H9 (cell line): ENCODE results near the gene POLR2M. TPM values are rescaled to one million over a fixed set of nuclear protein-coding genes. Genes with fewer than 3 reads are reported as not detected.

ENCODE experiments used
- DNase-seq: peaks from one replicate; pipeline ENCODE4 v3.0.0-alpha.2; 2017
- H2AFZ ChIP-seq: one replicate; pipeline ENCODE4 v1.6.1; 2013; ENCODE audit warnings: mild to moderate bottlenecking, low read length, control low read depth, moderate library complexity
- H2AK5ac ChIP-seq: 2 replicates; pipeline ENCODE4 v1.6.1; 2013; ENCODE audit warnings: low read length, control low read depth, mixed read lengths; ENCODE audit not compliant: insufficient read length
- H2BK120ac ChIP-seq: one replicate; pipeline ENCODE4 v1.6.1; 2013; ENCODE audit warnings: low read depth, mild to moderate bottlenecking, low read length, control low read depth, inconsistent platforms; ENCODE audit not compliant: poor library complexity, severe bottlenecking
- H2BK12ac ChIP-seq: 2 replicates; pipeline ENCODE4 v1.6.1; 2013; ENCODE audit warnings: low read length, control low read depth, mixed read lengths, low read depth; ENCODE audit not compliant: insufficient read length
- H2BK15ac ChIP-seq: 2 replicates; pipeline ENCODE4 v1.6.1; 2013; ENCODE audit warnings: low read depth, low read length, control low read depth
- H2BK20ac ChIP-seq: one replicate; pipeline ENCODE4 v1.6.1; 2013; ENCODE audit warnings: low read depth, mild to moderate bottlenecking, low read length, control low read depth, inconsistent platforms; ENCODE audit not compliant: poor library complexity, severe bottlenecking
- H2BK5ac ChIP-seq: 2 replicates; pipeline ENCODE4 v1.6.1; 2013; ENCODE audit warnings: low read length, control low read depth, mixed read lengths; ENCODE audit not compliant: insufficient read length
- H3K14ac ChIP-seq: 2 replicates; pipeline ENCODE4 v1.6.1; 2013; ENCODE audit warnings: low read length, control low read depth; ENCODE audit not compliant: insufficient read depth
- H3K18ac ChIP-seq: 2 replicates; pipeline ENCODE4 v1.6.1; 2013; ENCODE audit warnings: low read depth, mild to moderate bottlenecking, mixed read lengths, low read length, control low read depth; ENCODE audit not compliant: insufficient read length
- H3K23ac ChIP-seq: 2 replicates; pipeline ENCODE4 v1.6.1; 2013; ENCODE audit warnings: low read length, control low read depth, mixed read lengths, low read depth; ENCODE audit not compliant: insufficient read length
- H3K23me2 ChIP-seq: 2 replicates; pipeline ENCODE4 v1.6.1; 2013; ENCODE audit warnings: low read depth, mild to moderate bottlenecking, mixed read lengths, low read length, control low read depth; ENCODE audit not compliant: insufficient read length, poor library complexity, severe bottlenecking
- H3K27ac ChIP-seq: 2 replicates; pipeline ENCODE4 v1.5.1; 2013; ENCODE audit warnings: low read length, control low read depth, mixed read lengths, low read depth; ENCODE audit not compliant: insufficient read length
- H3K27me3 ChIP-seq: 2 replicates; pipeline ENCODE4 v1.6.1; 2013; ENCODE audit warnings: low read length, control low read depth, inconsistent platforms; ENCODE audit not compliant: insufficient read depth
- H3K4ac ChIP-seq: 2 replicates; pipeline ENCODE4 v1.6.1; 2013; ENCODE audit warnings: low read depth, mild to moderate bottlenecking, control low read depth, inconsistent platforms, low read length, moderate library complexity
- H3K4me1 ChIP-seq: 2 replicates; pipeline ENCODE4 v1.6.1; 2013; ENCODE audit warnings: low read length, control low read depth, inconsistent platforms; ENCODE audit not compliant: insufficient read depth
- H3K4me2 ChIP-seq: 2 replicates; pipeline ENCODE4 v1.6.1; 2013; ENCODE audit warnings: low read length, control low read depth, mixed read lengths; ENCODE audit not compliant: insufficient read length, insufficient read depth
- H3K56ac ChIP-seq: 2 replicates; pipeline ENCODE4 v1.6.1; 2013; ENCODE audit warnings: low read depth, mild to moderate bottlenecking, mixed read lengths, low read length, control low read depth; ENCODE audit not compliant: insufficient read length
- H3K79me1 ChIP-seq: 2 replicates; pipeline ENCODE4 v1.6.1; 2013; ENCODE audit warnings: low read depth, mild to moderate bottlenecking, moderate library complexity, low read length, control low read depth, inconsistent platforms; ENCODE audit not compliant: insufficient read depth, poor library complexity, severe bottlenecking
- H3K79me2 ChIP-seq: 2 replicates; pipeline ENCODE4 v1.6.1; 2013; ENCODE audit warnings: low read length, control low read depth, inconsistent platforms; ENCODE audit not compliant: insufficient read depth
- H3K9ac ChIP-seq: 2 replicates; pipeline ENCODE4 v1.6.1; 2013; ENCODE audit warnings: low read length, control low read depth, mixed read lengths; ENCODE audit not compliant: insufficient read length; ENCODE audit errors: extremely low read depth
- H3K9me3 ChIP-seq: one replicate; pipeline ENCODE4 v1.6.1; 2013; ENCODE audit warnings: low read depth, low read length, inconsistent platforms; ENCODE audit not compliant: control insufficient read depth
- H3T11ph ChIP-seq: one replicate; pipeline ENCODE4 v1.6.1; 2013; ENCODE audit warnings: mild to moderate bottlenecking, low read length, control low read depth, inconsistent platforms
- H4K20me1 ChIP-seq: one replicate; pipeline ENCODE4 v1.6.1; 2013; ENCODE audit not compliant: control insufficient read depth, insufficient read length, insufficient read depth
- H4K5ac ChIP-seq: 2 replicates; pipeline ENCODE4 v1.6.1; 2013; ENCODE audit warnings: low read depth, mild to moderate bottlenecking, mixed read lengths, low read length, control low read depth; ENCODE audit not compliant: insufficient read length
- H4K8ac ChIP-seq: replicated peaks from 2 replicates; pipeline ENCODE4 v1.6.1; 2013; ENCODE audit warnings: low read length, control low read depth, mixed read lengths, low read depth; ENCODE audit not compliant: insufficient read length
- H4K91ac ChIP-seq: 2 replicates; pipeline ENCODE4 v1.6.1; 2013; ENCODE audit warnings: low read depth, mild to moderate bottlenecking, moderate library complexity, mixed read lengths, low read length, control low read depth; ENCODE audit not compliant: insufficient read length
- H3K27ac Mint-ChIP-seq, 3 experiments: 2 replicates in 2 of 3; 3 replicates in 1 of 3; pipeline ENCODE4 v1.8.0; 2020 to 2021; ENCODE audit warnings: mixed read lengths in 3 of 3, mild to moderate bottlenecking in 1 of 3, moderate library complexity in 1 of 3
- H3K27me3 Mint-ChIP-seq: 2 replicates; pipeline ENCODE4 v1.8.0; 2021; ENCODE audit warnings: low read depth, mild to moderate bottlenecking, moderate library complexity, mixed read lengths
- H3K36me3 Mint-ChIP-seq, 3 experiments: 2 replicates in 2 of 3; 3 replicates in 1 of 3; pipeline ENCODE4 v1.8.0; 2020 to 2021; ENCODE audit warnings: low read depth in 3 of 3, mixed read lengths in 3 of 3; ENCODE audit not compliant: insufficient read depth in 1 of 3
- H3K4me1 Mint-ChIP-seq, 2 experiments: 2 replicates each; pipeline ENCODE4 v1.8.0; 2020; ENCODE audit warnings: mixed read lengths in 2 of 2
- H3K4me3 Mint-ChIP-seq, 2 experiments: 2 replicates in 1 of 2; 3 replicates in 1 of 2; pipeline ENCODE4 v1.8.0; 2020 to 2021; ENCODE audit warnings: mild to moderate bottlenecking in 2 of 2, mixed read lengths in 2 of 2, moderate library complexity in 1 of 2
- H3K9me3 Mint-ChIP-seq, 2 experiments: 2 replicates in 1 of 2; 3 replicates in 1 of 2; pipeline ENCODE4 v1.8.0; 2020; ENCODE audit warnings: mild to moderate bottlenecking in 2 of 2, mixed read lengths in 2 of 2, moderate library complexity in 1 of 2
- WGBS: extraction: QIAGEN DNeasy Blood & Tissue Kit; methylation state at CpG from one replicate; pipeline ENCODE4 v1.1.7; 2013; ENCODE audit warnings: missing lambda C conversion rate, low lambda C conversion rate, mixed read lengths; ENCODE audit not compliant: insufficient read length; ENCODE audit errors: extremely low coverage; 5-methylcytosine and 5-hydroxymethylcytosine counted together
- total RNA-seq: library from RNA; stranded (reverse); gene quantifications from 2 replicates; pipeline ENCODE4 v1.2.1, GENCODE V29; 2021
- TF ChIP-seq, protein P1 (sequence below): fragments of 200-600 bp; sonication (generic); conservative IDR thresholded peaks from 3 replicates; pipeline ENCODE4 v1.8.0; 2021; ENCODE audit warnings: antibody characterized with exemption, mild to moderate bottlenecking

The POLR2M gene
- total RNA-seq, 1 experiment from 2014 or later, result 67.3 TPM

DNA sequence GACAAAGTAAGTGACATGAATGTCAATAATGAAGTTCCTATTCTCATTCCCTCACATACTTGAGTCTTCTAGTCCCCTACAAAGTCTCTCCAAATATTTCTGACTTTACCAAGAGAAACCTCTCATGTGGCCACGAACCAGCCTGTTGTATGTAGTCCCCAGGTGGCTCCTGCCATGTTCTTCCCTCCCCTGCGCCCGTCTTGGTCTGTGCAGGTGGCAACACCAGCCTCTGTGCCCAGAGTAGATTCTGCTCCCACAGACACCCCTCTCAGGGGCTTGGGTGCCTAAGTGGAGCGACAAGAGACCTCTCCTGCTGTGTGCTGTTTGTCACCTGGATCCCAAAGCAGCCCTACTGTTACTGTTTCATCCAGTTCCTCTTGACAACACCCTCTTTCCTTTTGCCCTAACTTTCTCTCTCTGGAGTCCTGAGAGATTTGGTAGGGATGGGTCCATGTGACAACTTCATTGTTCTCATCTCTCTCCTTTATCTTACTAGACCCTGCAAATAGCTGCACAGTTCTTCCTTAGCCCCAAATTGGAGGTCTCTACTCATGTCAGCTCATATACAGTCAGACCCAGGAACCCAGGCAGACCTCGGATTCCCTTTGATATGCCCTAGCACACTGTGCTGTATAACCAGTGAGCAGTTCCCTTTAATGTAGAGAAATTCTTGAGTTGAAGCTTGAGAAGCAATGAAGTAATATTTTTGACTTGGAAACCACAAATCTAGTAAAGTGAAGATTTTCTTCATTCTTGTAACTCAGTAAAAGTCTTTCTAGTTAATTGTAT lies 56.9 kb downstream of the POLR2M start:
- TF ChIP-seq, protein P1, sequence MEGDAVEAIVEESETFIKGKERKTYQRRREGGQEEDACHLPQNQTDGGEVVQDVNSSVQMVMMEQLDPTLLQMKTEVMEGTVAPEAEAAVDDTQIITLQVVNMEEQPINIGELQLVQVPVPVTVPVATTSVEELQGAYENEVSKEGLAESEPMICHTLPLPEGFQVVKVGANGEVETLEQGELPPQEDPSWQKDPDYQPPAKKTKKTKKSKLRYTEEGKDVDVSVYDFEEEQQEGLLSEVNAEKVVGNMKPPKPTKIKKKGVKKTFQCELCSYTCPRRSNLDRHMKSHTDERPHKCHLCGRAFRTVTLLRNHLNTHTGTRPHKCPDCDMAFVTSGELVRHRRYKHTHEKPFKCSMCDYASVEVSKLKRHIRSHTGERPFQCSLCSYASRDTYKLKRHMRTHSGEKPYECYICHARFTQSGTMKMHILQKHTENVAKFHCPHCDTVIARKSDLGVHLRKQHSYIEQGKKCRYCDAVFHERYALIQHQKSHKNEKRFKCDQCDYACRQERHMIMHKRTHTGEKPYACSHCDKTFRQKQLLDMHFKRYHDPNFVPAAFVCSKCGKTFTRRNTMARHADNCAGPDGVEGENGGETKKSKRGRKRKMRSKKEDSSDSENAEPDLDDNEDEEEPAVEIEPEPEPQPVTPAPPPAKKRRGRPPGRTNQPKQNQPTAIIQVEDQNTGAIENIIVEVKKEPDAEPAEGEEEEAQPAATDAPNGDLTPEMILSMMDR, result no peak
- Mint-ChIP-seq H3K36me3 (no peaks in the 10 kb centered on the region; a peak in 2 of 7 replicates), H3K4me3 (no peak overlapping the region), H3K27me3 (no peaks in the 10 kb centered on the region), H3K9me3 (no peaks in the 10 kb centered on the region), H3K27ac (no peak overlapping the region), H3K4me1 (no peaks in the 10 kb centered on the region)
- no peak overlapping the region for H3K27ac ChIP-seq
- H2BK120ac ChIP-seq, result no peak overlapping the region
- no peaks in the 10 kb centered on the region for H3K4me1 ChIP-seq
- no peak overlapping the region for H3K4ac ChIP-seq
- no peak for DNase-seq
- no peak overlapping the region for H3K23ac ChIP-seq
- H3K23me2 ChIP-seq, result no peaks in the 10 kb centered on the region
- H4K5ac ChIP-seq, result no peak overlapping the region
- no peak overlapping the region for H4K8ac ChIP-seq
- H3T11ph ChIP-seq, result no peak overlapping the region
- no peak overlapping the region for H2BK12ac ChIP-seq
- no peak overlapping the region for H3K18ac ChIP-seq
- H2BK20ac ChIP-seq, result no peak overlapping the region
- no peak overlapping the region for H3K4me2 ChIP-seq
- no peak overlapping the region for H2AK5ac ChIP-seq
- H2BK15ac ChIP-seq, result no peak overlapping the region
- H3K14ac ChIP-seq, result no peak overlapping the region
- H3K27me3 ChIP-seq, result no peaks in the 10 kb centered on the region
- H3K79me2 ChIP-seq, result no peaks in the 10 kb centered on the region
- H3K9ac ChIP-seq, result no peak overlapping the region
- H3K9me3 ChIP-seq, result no peaks in the 10 kb centered on the region
- H3K79me1 ChIP-seq, result no peaks in the 10 kb centered on the region
- no peak overlapping the region for H2BK5ac ChIP-seq
- H4K20me1 ChIP-seq, result no peaks in the 10 kb centered on the region
- no peak overlapping the region for H2AFZ ChIP-seq
- H3K56ac ChIP-seq, result no peak overlapping the region
- no peak overlapping the region for H4K91ac ChIP-seq
- no CpG with 5 or more reads among the region's 5 CpGs for WGBS

Other genes starting within 250 kb of the POLR2M start
- 0.63 and 0.72 TPM in 2 replicates for gene MYZAP, start 114.8 kb upstream of the POLR2M start, total RNA-seq